Omental fat pad (tissue), 4 donors: ENCODE measurements around the gene ZNF334. TPM values are rescaled to one million over a fixed set of nuclear protein-coding genes. Genes with fewer than 3 reads are reported as not detected.

Experiments used
- ATAC-seq: fragments of 150-250 bp; one replicate; pipeline ENCODE4 v1.9.1; 2016; ENCODE audit warnings: mild to moderate bottlenecking, moderate library complexity; ENCODE audit not compliant: low FRiP score
- DNase-seq: peaks from one replicate; pipeline ENCODE4 v3.0.0-alpha.2; 2019; ENCODE audit warnings: low spot score
- CTCF ChIP-seq, 3 donors: fragments of 450-650 bp; IDR thresholded peaks; one replicate each; pipeline ENCODE4 v1.5.1; 2016 to 2017; ENCODE audit warnings: antibody characterized with exemption in 3 of 3, mild to moderate bottlenecking in 3 of 3, moderate library complexity in 2 of 3
- total RNA-seq, 4 donors: library from RNA; depleted of rRNA; stranded (reverse); fragments of >200 nt; gene quantifications; one replicate each; pipeline ENCODE4 v1.1.0, GENCODE V29; 2016

The ZNF334 gene
- total RNA-seq, 4 donors from 2014 or later: 1.2 to 7.3 (median 2.4) TPM

DNA sequence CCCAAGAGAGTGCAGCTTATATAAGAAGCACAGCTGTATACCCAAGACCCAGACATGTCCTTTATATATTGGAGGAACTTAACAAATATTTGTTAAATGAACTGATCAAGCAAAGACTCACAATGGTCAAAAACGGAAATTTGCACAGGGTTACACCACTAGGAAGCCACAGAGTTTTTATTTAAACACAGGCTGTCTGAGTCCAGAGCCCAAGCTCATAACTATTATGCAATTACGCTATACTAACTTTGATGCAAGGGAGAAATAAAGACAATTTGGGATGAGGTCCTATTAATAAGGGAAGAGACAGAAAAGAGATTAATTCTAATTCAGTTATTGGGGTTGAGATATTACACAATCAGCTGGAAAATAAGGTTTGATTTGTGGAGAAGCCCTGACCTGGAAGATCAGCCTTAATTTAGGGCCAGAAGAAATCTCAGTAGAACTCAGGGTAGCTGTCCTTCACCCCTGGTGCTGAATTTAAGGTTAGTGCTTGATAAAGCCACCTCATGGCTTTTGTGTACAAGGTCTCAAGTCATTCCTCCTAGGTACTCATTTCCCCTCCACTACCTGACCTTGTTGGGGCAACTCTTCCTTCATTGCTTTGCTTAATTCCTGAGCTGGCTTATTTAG, 10.5 kb upstream of the ZNF334 start:
- no peak for TF ChIP-seq CTCF (IDR thresholded peaks at IDR 0.05)
- ATAC-seq (no peak), DNase-seq (no peak)

GRCh38 chr20:46523108-46523507, 9.7 kb upstream of the ZNF334 start:
- DNase-seq: no peak
- TF ChIP-seq CTCF (IDR thresholded peaks at IDR 0.05): no peak
- ATAC-seq: no peak

GRCh38 chr20:46520976-46521579, 7.7 kb upstream of the ZNF334 start:
- ATAC-seq (no peak), DNase-seq (no peak)
- TF ChIP-seq CTCF (IDR thresholded peaks at IDR 0.05): no peak

GRCh38 chr20:46520540-46520939, 7.2 kb upstream of the ZNF334 start:
- ATAC-seq (no peak), DNase-seq (no peak)
- no peak for TF ChIP-seq CTCF (IDR thresholded peaks at IDR 0.05)

GRCh38 chr20:46519471-46520068, 6.2 kb upstream of the ZNF334 start:
- no peak for DNase-seq
- no peak for ATAC-seq
- no peak for TF ChIP-seq CTCF (IDR thresholded peaks at IDR 0.05)

- ATAC-seq (no peak), DNase-seq (no peak)
- no peak for TF ChIP-seq CTCF (IDR thresholded peaks at IDR 0.05)
Measured at GRCh38 chr20:46509523-46509922, 3.8 kb downstream of the ZNF334 start.
